Measurements from ENCODE around the gene CLASRP. TPM values are rescaled to one million over a fixed set of nuclear protein-coding genes. Genes with fewer than 3 reads are reported as not detected.

Gene CLASRP
- total RNA-seq, 1 experiment from 2014 or later = 79.9 TPM

DNA sequence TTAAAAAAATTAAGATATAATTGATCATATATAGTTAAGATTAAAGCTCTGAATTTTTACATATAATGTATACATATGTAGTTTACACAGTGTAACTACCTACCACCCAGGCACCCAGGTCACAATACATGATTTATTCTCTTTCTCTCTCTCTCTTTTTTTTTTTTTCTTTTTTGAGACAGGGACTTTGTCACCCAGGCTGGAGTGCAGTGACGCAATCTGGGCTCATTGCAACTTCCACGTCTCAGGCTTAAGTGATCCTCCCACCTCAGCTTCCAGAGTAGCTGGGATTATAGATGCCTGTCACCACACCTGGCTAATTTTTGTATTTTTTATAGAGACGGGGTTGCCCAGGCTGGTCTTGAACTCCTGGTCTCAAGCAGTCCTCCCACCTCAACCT, 18.8 kb upstream of the CLASRP start:
- DNase-seq (ENCODE audit: low read depth, low spot score) (no peak), ATAC-seq (no peak)
- Histone ChIP-seq H3K9me2 (ENCODE audit: insufficient read depth) (no peaks in the 10 kb centered on the region), H3K36me3 (ENCODE audit: control insufficient read depth in 1 of 2, insufficient read depth in 2 of 2, low read length in 2 of 2) (no peaks in the 10 kb centered on the region), H3K9ac (ENCODE audit: low read length) (no peak overlapping the region), H3K4me2 (ENCODE audit: low read length) (no peak overlapping the region), H3K4me1 (ENCODE audit: control insufficient read depth in 1 of 2, insufficient read depth in 2 of 2, low read length in 2 of 2) (peaks cover 5 to 10% of the 10 kb centered on the region in 2 experiments; a peak in 2 of 4 replicates), H3K27me3 (ENCODE audit: insufficient read depth, low read length) (no peaks in the 10 kb centered on the region), H3K27ac (ENCODE audit: low read depth, low read length) (no peak overlapping the region), H3K9me3 (ENCODE audit: control insufficient read depth in 1 of 2, insufficient read depth in 1 of 2, low read depth in 1 of 2, low read length in 2 of 2) (no peaks in the 10 kb centered on the region), H3K79me2 (ENCODE audit: insufficient read depth, low read length) (no peaks in the 10 kb centered on the region), H2AFZ (ENCODE audit: low read depth, low read length, poor library complexity, severe bottlenecking) (no peak overlapping the region), H3K4me3 (replicated peaks in 1 of 2; ENCODE audit: low read depth in 1 of 2, low read length in 2 of 2) (no peak overlapping the region), H4K20me1 (ENCODE audit: insufficient read depth) (no peaks in the 10 kb centered on the region)
- ChIA-PET CTCF (no interaction called here), POLR2A (interaction anchor here (0.6 to 0.7 kb wide), 2 partner anchors 114 to 313 kb away, joined by 3 to 6 read pairs; no protein-coding TSS in a partner anchor), RAD21 (ENCODE audit: low non-redundant PET in 1 of 2, low total read pairs in 2 of 2, uncharacterized antibody in 2 of 2, unreplicated experiment in 2 of 2) (no interaction called here)
- TF ChIP-seq SIN3A (IDR thresholded peaks at IDR 0.05; ENCODE audit: low read depth) = no peak
- no peak for TF ChIP-seq ZFX (IDR thresholded peaks at IDR 0.05)
- no TSS peak for BruUV-seq (replicated peaks)
- intact Hi-C loops (cut with micrococcal nuclease) = no loop called here

DNA sequence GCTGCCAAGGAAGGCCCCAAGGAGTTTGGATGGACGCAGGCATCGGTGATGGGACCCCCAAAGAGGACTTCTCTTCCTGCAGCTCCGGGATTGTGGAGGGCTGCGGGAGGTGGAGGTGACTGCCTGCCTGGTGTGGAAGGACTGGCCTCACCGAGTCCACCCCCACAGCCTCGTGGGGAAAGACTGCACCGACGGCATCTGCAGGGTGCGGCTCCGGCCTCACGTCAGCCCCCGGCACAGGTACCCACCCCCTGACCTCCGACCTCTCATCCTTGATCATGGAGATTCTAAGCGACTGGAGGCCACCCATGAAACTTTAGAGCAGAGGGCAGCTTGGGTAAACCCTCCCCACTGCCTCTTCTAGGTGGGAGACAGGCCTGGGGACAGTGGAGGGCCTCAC, 16.9 kb upstream of the CLASRP start:
- no peak overlapping the region for H3K9ac ChIP-seq (ENCODE audit: low read length)
- no peak overlapping the region for H3K27ac ChIP-seq (ENCODE audit: low read depth, low read length)
- intact Hi-C loops (cut with micrococcal nuclease) = no loop called here
- RAD21 ChIA-PET (ENCODE audit: low non-redundant PET in 1 of 2, low total read pairs in 2 of 2, uncharacterized antibody in 2 of 2, unreplicated experiment in 2 of 2) = no interaction called here
- CTCF ChIA-PET = interaction anchor here (0.6 kb wide), 1 partner anchor 142 kb away, joined by 3 read pairs; no protein-coding TSS in a partner anchor
- TF ChIP-seq, protein P1, sequence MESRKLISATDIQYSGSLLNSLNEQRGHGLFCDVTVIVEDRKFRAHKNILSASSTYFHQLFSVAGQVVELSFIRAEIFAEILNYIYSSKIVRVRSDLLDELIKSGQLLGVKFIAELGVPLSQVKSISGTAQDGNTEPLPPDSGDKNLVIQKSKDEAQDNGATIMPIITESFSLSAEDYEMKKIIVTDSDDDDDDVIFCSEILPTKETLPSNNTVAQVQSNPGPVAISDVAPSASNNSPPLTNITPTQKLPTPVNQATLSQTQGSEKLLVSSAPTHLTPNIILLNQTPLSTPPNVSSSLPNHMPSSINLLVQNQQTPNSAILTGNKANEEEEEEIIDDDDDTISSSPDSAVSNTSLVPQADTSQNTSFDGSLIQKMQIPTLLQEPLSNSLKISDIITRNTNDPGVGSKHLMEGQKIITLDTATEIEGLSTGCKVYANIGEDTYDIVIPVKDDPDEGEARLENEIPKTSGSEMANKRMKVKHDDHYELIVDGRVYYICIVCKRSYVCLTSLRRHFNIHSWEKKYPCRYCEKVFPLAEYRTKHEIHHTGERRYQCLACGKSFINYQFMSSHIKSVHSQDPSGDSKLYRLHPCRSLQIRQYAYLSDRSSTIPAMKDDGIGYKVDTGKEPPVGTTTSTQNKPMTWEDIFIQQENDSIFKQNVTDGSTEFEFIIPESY (IDR thresholded peaks at IDR 0.05; ENCODE audit: extremely low read depth, insufficient replicate concordance, low read length) = no peak
- no peak for TF ChIP-seq POLR2AphosphoS5 (IDR thresholded peaks at IDR 0.05; ENCODE audit: low read depth, low read length)
- TF ChIP-seq JUND (IDR thresholded peaks at IDR 0.05) = no peak
- TF ChIP-seq ZNF274 (IDR thresholded peaks at IDR 0.05; ENCODE audit: low read depth, low read length) = no peak
- no peak for TF ChIP-seq SP1 (IDR thresholded peaks at IDR 0.05; ENCODE audit: low read depth)
- BruUV-seq (replicated peaks) = no TSS peak
- peaks cover 4 to 9% of the 10 kb centered on the region in 2 experiments; a peak in 2 of 4 replicates for H3K4me1 ChIP-seq (ENCODE audit: control insufficient read depth in 1 of 2, insufficient read depth in 2 of 2, low read length in 2 of 2)
- DNase-seq (ENCODE audit: low read depth, low spot score) (no peak), ATAC-seq (no peak)
- no peaks in the 10 kb centered on the region for H4K20me1 ChIP-seq (ENCODE audit: insufficient read depth)
- H2AFZ ChIP-seq (ENCODE audit: low read depth, low read length, poor library complexity, severe bottlenecking) = no peak overlapping the region
- no peak overlapping the region for H3K4me3 ChIP-seq (replicated peaks in 1 of 2; ENCODE audit: low read depth in 1 of 2, low read length in 2 of 2)
- no peaks in the 10 kb centered on the region for H3K9me2 ChIP-seq (ENCODE audit: insufficient read depth)
- H3K36me3 ChIP-seq (ENCODE audit: control insufficient read depth in 1 of 2, insufficient read depth in 2 of 2, low read length in 2 of 2) = no peaks in the 10 kb centered on the region
- H3K9me3 ChIP-seq (ENCODE audit: control insufficient read depth in 1 of 2, insufficient read depth in 1 of 2, low read depth in 1 of 2, low read length in 2 of 2) = no peaks in the 10 kb centered on the region
- H3K27me3 ChIP-seq (ENCODE audit: insufficient read depth, low read length) = no peaks in the 10 kb centered on the region
- H3K4me2 ChIP-seq (ENCODE audit: low read length) = no peak overlapping the region
- POLR2A ChIA-PET = no interaction called here
- no peaks in the 10 kb centered on the region for H3K79me2 ChIP-seq (ENCODE audit: insufficient read depth, low read length)

Data from HCT116 (cell line).